Thyroid gland (tissue), 4 donors: ENCODE data around the gene NCOA5. TPM values are rescaled to one million over a fixed set of nuclear protein-coding genes. Genes with fewer than 3 reads are reported as not detected.

Experiments used
- DNase-seq, 2 donors: peaks; one replicate each; pipeline ENCODE4 v3.0.0-alpha.2; 2019
- H3K27ac ChIP-seq, 3 donors: fragments of 200-600 bp; sonication (generic); 1 replicate in 2 of 3; 2 replicates in 1 of 3; pipeline ENCODE4 v1.5.1; 2016 to 2019; ENCODE audit warnings: mild to moderate bottlenecking in 1 of 3, moderate library complexity in 1 of 3
- H3K27me3 ChIP-seq: fragments of 200-600 bp; sonication (generic); one replicate; pipeline ENCODE4 v1.5.1; 2019
- H3K36me3 ChIP-seq, 2 donors: fragments of 200-600 bp; sonication (generic); one replicate each; pipeline ENCODE4 v1.5.1; 2016 to 2019
- H3K4me1 ChIP-seq, 2 donors: fragments of 200-600 bp; sonication (generic); one replicate each; pipeline ENCODE4 v1.5.1; 2017 to 2019
- H3K4me3 ChIP-seq, 3 donors: fragments of 200-600 bp; sonication (generic); replicated peaks in 1 of 3; 1 replicate in 2 of 3; 2 replicates in 1 of 3; pipeline ENCODE4 v1.5.1; 2016; ENCODE audit warnings: mild to moderate bottlenecking in 1 of 3
- H3K9me3 ChIP-seq: fragments of 200-600 bp; sonication (generic); one replicate; pipeline ENCODE4 v1.5.1; 2017
- POLR2A ChIP-seq, 2 donors: fragments of 450-650 bp; IDR thresholded peaks; one replicate each; pipeline ENCODE4 v1.6.1; 2017; ENCODE audit warnings: antibody characterized with exemption in 2 of 2, mild to moderate bottlenecking in 2 of 2, moderate library complexity in 1 of 2
- WGBS, 2 donors: methylation state at CpG; one replicate each; pipeline ENCODE4 v1.1.5; 2017; 5-methylcytosine and 5-hydroxymethylcytosine counted together
- intact Hi-C: fragments of 100-400 bp; cut with DNase I; formaldehyde crosslinking; loops from one replicate; pipeline ENCODE4 v1.15.1; 2023
- total RNA-seq, 4 donors: library from RNA; depleted of rRNA; stranded (reverse); fragments of >200 nt; gene quantifications; one replicate each; pipeline ENCODE4 v1.2.3, GENCODE V29; 2016
- TF ChIP-seq, protein P1 (sequence below), 6 experiments: fragments of 200-600 bp in 3 of 6; fragments of 450-650 bp in 3 of 6; sonication (generic) in 3 of 6; IDR thresholded peaks; one replicate each; pipeline ENCODE4 v1.5.1; 2016 to 2019; ENCODE audit warnings: antibody characterized with exemption in 6 of 6, mild to moderate bottlenecking in 2 of 6, inconsistent platforms in 1 of 6, moderate library complexity in 1 of 6

The NCOA5 gene
- total RNA-seq, 4 donors from 2014 or later: 31.4 to 46.1 (median 37.4) TPM

DNA sequence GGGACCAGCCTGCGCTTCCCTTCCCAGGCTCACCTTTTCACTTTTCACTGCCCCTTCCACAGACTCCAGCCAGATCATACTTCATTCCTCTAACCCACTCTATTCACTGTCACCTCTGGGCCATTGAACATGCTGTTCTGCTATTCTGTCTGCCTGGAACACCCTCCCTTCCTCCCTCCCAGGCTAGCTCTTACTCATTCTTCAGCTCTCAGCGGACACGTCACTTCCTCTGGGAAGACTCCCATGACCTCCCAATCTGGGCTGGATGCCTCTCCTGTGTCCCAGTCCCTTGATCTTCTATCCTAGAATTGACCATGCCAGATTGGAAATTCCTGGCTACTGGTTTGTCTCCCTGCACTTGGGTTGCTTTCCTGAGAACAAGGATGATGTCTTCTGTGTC, 55.7 kb downstream of the NCOA5 start:
- 79 to 81% methylated on average over 3 of the region's 3 CpGs for WGBS, 2 donors
- TF ChIP-seq, protein P1, sequence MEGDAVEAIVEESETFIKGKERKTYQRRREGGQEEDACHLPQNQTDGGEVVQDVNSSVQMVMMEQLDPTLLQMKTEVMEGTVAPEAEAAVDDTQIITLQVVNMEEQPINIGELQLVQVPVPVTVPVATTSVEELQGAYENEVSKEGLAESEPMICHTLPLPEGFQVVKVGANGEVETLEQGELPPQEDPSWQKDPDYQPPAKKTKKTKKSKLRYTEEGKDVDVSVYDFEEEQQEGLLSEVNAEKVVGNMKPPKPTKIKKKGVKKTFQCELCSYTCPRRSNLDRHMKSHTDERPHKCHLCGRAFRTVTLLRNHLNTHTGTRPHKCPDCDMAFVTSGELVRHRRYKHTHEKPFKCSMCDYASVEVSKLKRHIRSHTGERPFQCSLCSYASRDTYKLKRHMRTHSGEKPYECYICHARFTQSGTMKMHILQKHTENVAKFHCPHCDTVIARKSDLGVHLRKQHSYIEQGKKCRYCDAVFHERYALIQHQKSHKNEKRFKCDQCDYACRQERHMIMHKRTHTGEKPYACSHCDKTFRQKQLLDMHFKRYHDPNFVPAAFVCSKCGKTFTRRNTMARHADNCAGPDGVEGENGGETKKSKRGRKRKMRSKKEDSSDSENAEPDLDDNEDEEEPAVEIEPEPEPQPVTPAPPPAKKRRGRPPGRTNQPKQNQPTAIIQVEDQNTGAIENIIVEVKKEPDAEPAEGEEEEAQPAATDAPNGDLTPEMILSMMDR (IDR thresholded peaks at IDR 0.05): no peak
- TF ChIP-seq POLR2A (IDR thresholded peaks at IDR 0.05): no peak
- Histone ChIP-seq H3K9me3 (no peaks in the 10 kb centered on the region), H3K27ac (no peak overlapping the region), H3K4me3 (no peak overlapping the region), H3K27me3 (peaks cover 5% of the 10 kb centered on the region), H3K4me1 (peaks cover 0 to 10% of the 10 kb centered on the region in 2 donors), H3K36me3 (no peaks in the 10 kb centered on the region)
- intact Hi-C loops: no loop called here
- DNase-seq: no peak

DNA sequence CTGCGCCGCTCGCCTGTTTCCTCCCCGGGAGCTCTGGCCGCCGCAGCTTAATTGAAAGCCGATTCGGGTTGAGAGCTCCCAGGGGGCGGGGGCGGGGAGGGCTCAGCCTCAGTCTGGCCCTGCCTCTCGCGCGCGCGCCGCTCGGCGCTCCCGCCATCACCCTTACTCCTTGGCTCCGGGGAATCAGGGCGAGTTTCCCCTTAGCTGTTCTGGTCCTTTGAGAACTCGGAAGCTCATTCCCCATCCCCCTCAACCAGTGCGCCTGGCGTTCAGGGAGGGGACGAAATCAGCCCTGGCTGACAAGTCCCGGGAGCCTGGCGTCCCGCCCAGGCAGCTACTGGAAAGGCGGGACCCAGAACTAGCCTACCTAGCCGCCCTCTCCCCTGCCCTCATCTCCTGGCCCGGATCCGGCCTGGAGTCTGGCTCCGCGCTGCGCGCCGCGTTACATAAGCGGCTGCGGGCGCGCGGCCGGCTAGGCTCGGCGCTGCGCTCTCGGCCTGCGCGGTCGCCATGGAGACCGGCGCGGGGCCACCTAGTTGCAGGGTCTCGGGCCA, 58.0 kb downstream of the NCOA5 start:
- H3K36me3 ChIP-seq: no peaks in the 10 kb centered on the region
- TF ChIP-seq POLR2A (IDR thresholded peaks at IDR 0.05): no peak
- TF ChIP-seq, protein P1 (IDR thresholded peaks at IDR 0.05): no peak
- no peaks in the 10 kb centered on the region for H3K9me3 ChIP-seq
- intact Hi-C loops: no loop called here
- no peak overlapping the region for H3K4me3 ChIP-seq
- H3K27me3 ChIP-seq: peaks cover 9% of the 10 kb centered on the region
- no peak overlapping the region for H3K27ac ChIP-seq
- peaks cover 0 to 10% of the 10 kb centered on the region in 2 donors for H3K4me1 ChIP-seq
- peak; percentile 32 to 46 for DNase-seq
- WGBS, 2 donors: 1 to 3% methylated on average over 16 to 20 of the region's 55 CpGs

DNA sequence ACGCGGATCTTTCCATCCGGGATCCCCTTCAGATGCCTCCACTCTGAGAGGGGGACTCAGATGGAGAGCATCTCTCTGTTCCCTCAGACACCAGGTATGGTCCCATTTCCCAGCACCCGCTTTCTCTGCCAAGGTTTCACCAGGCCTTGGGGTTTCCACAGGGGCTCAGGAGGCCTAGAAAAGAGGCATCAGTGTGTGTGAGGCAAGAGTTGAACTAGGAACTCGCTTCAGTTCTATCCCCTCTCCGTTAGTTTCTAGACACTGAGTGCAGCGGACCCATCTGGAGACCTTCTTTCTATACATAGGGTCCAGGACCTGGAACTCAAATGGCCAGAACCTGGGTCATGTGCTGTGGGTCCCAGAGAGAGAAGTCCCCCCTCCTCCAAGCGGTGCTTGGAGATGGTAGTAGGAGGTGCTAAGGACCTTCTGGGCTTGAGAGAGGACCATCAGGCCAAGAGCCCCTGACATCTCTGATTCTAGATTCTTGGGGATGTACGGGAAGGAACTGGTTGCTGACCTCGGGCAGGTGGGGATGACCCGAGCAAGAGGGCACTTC, 58.7 kb downstream of the NCOA5 start:
- no peak for DNase-seq
- Histone ChIP-seq H3K4me3 (no peak overlapping the region), H3K4me1 (peaks cover 0 to 10% of the 10 kb centered on the region in 2 donors), H3K9me3 (no peaks in the 10 kb centered on the region), H3K36me3 (no peaks in the 10 kb centered on the region), H3K27ac (no peak overlapping the region), H3K27me3 (peaks cover 9% of the 10 kb centered on the region)
- 20 to 28% methylated on average over 10 to 11 of the region's 11 CpGs for WGBS, 2 donors
- TF ChIP-seq, protein P1 (IDR thresholded peaks at IDR 0.05): no peak
- TF ChIP-seq POLR2A (IDR thresholded peaks at IDR 0.05): no peak
- intact Hi-C loops: no loop called here

DNA sequence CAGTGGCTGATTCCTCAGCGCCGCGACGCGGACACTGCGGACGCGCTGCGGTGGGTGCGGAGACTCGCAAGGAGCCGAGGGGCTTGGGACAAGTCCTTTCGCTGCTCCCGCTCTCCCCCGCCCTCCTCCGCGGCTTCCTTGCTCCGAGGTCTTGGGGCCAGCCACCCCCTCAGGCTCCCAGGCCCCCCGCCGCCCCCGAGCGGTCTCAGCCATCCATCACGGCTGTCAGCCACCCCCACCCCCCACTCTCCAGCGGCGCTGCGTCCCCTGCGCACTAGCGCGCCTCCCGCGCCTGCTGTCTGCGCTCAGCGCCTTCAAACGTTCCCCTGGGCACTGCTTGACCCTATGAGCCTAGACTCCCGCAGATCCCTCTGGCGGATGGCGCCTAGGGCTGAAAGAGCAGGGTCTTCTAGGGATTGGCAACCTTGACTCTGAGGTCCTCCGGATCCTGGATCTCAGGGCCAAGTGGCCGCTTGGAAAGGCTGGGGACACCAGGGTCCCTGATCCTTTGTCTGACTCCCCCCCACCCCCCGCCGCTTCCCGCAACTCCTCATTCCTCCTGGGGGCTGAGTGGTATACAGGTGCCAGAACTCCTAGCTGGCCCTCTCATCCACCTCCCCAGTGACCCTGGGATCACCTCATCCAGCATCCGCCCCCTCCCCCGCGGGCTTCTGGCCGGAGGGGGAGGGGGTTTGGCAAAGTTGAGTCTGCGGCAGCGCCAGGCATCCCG, 59.3 kb downstream of the NCOA5 start:
- Histone ChIP-seq H3K36me3 (no peaks in the 10 kb centered on the region), H3K27me3 (peaks cover 9% of the 10 kb centered on the region), H3K4me1 (peaks cover 0 to 10% of the 10 kb centered on the region in 2 donors), H3K27ac (no peak overlapping the region), H3K9me3 (no peaks in the 10 kb centered on the region), H3K4me3 (no peak overlapping the region)
- DNase-seq: no peak
- WGBS, 2 donors: 16 to 20% methylated on average over 1 to 21 of the region's 49 CpGs
- intact Hi-C loops: no loop called here
- TF ChIP-seq, protein P1 (IDR thresholded peaks at IDR 0.05): no peak
- TF ChIP-seq POLR2A (IDR thresholded peaks at IDR 0.05): no peak
